ENCODE data around the gene EPHB1.
"Not testable (repeated sequence)": the region's sequence is repeated elsewhere in the genome, so short reads cannot be mapped to it uniquely, and the experiment has no call there.

Gene EPHB1

GRCh38 chr3:134959516-134959915, 164.5 kb downstream of the EPHB1 start:
- DNase-seq = no peak

GRCh38 chr3:134964226-134964625, 169.2 kb downstream of the EPHB1 start:
- DNase-seq = no peak

- no peak for DNase-seq
These were observed 170.9 kb downstream of the EPHB1 start for GRCh38 chr3:134965865-134966481.

- no peak for DNase-seq
These were observed 175.8 kb downstream of the EPHB1 start for GRCh38 chr3:134970895-134971294.

GRCh38 chr3:134971306-134971705, 176.2 kb downstream of the EPHB1 start:
- no peak for DNase-seq

- DNase-seq = not testable (repeated sequence)
These were observed 176.8 kb downstream of the EPHB1 start for GRCh38 chr3:134971907-134972306.

- no peak for DNase-seq
These were observed 177.9 kb downstream of the EPHB1 start for GRCh38 chr3:134972836-134973455.

GRCh38 chr3:134974624-134975023, 179.6 kb downstream of the EPHB1 start:
- no peak for DNase-seq

GRCh38 chr3:134976948-134977347, 181.9 kb downstream of the EPHB1 start:
- no peak for DNase-seq

GRCh38 chr3:134978658-134979057, 183.6 kb downstream of the EPHB1 start:
- DNase-seq = no peak

- DNase-seq = no peak
These were observed 191.0 kb downstream of the EPHB1 start for GRCh38 chr3:134985864-134986715.

GRCh38 chr3:134988666-134989065, 193.6 kb downstream of the EPHB1 start:
- DNase-seq = no peak

- no peak for DNase-seq
These were observed 195.9 kb downstream of the EPHB1 start for GRCh38 chr3:134991003-134991402.

- DNase-seq = no peak
These were observed 196.5 kb downstream of the EPHB1 start for GRCh38 chr3:134991472-134992010.

- no peak for DNase-seq
These were observed 197.1 kb downstream of the EPHB1 start for GRCh38 chr3:134992180-134992579.

GRCh38 chr3:134992586-134992985, 197.5 kb downstream of the EPHB1 start:
- DNase-seq = no peak

GRCh38 chr3:134993011-134993410, 198.0 kb downstream of the EPHB1 start:
- DNase-seq = no peak

GRCh38 chr3:134998158-134998557, 203.1 kb downstream of the EPHB1 start:
- no peak for DNase-seq

- no peak for DNase-seq
These were observed 203.8 kb downstream of the EPHB1 start for GRCh38 chr3:134998855-134999254.

GRCh38 chr3:135000465-135000864, 205.4 kb downstream of the EPHB1 start:
- no peak for DNase-seq

- DNase-seq = not testable (repeated sequence)
These were observed 210.6 kb downstream of the EPHB1 start for GRCh38 chr3:135005616-135006015.

GRCh38 chr3:135007607-135008006, 212.5 kb downstream of the EPHB1 start:
- DNase-seq = no peak

- no peak for DNase-seq
These were observed 213.3 kb downstream of the EPHB1 start for GRCh38 chr3:135008326-135008725.

GRCh38 chr3:135009014-135009413, 214.0 kb downstream of the EPHB1 start:
- DNase-seq = no peak

Measured in CD4-positive, alpha-beta T cell treated with Interleukin-17A for 4 hours (primary cell).